ENCODE results near the gene PLP2.
"Not testable (repeated sequence)": the region's sequence is repeated elsewhere in the genome, so short reads cannot be mapped to it uniquely, and the experiment has no call there.

Gene PLP2

GRCh38 chrX:49171752-49172279, at the start of gene PLP2:
PLP2 (plus strand) TSS chrX:49171898; CDS start chrX:49172001, 103 bp downstream.
- FAIRE-seq: no peak

- no peak for FAIRE-seq
These were observed 49.2 kb upstream of the PLP2 start for GRCh38 chrX:49122499-49122898.

GRCh38 chrX:49127742-49128258, 43.9 kb upstream of the PLP2 start:
- FAIRE-seq: not testable (repeated sequence)

GRCh38 chrX:49129427-49129826, 42.3 kb upstream of the PLP2 start:
- no peak for FAIRE-seq

- not testable (repeated sequence) for FAIRE-seq
These were observed 39.4 kb upstream of the PLP2 start for GRCh38 chrX:49132275-49132674.

GRCh38 chrX:49133759-49134158, 37.9 kb upstream of the PLP2 start:
- no peak for FAIRE-seq

GRCh38 chrX:49137492-49137891, 34.2 kb upstream of the PLP2 start:
- FAIRE-seq: no peak

GRCh38 chrX:49139713-49140112, 32.0 kb upstream of the PLP2 start:
- no peak for FAIRE-seq

- FAIRE-seq: not testable (repeated sequence)
These were observed 29.4 kb upstream of the PLP2 start for GRCh38 chrX:49142264-49142663.

GRCh38 chrX:49143154-49143553, 28.5 kb upstream of the PLP2 start:
- FAIRE-seq: not testable (repeated sequence)

GRCh38 chrX:49147282-49147681, 24.4 kb upstream of the PLP2 start:
- FAIRE-seq: no peak

GRCh38 chrX:49147936-49148335, 23.8 kb upstream of the PLP2 start:
- FAIRE-seq: no peak

GRCh38 chrX:49148390-49149100, 23.2 kb upstream of the PLP2 start:
- not testable (repeated sequence) for FAIRE-seq

GRCh38 chrX:49149291-49149690, 22.4 kb upstream of the PLP2 start:
- FAIRE-seq: not testable (repeated sequence)

GRCh38 chrX:49153467-49153866, 18.2 kb upstream of the PLP2 start:
- FAIRE-seq: no peak

- no peak for FAIRE-seq
These were observed 16.3 kb upstream of the PLP2 start for GRCh38 chrX:49155243-49155899.

GRCh38 chrX:49155900-49156837, 15.5 kb upstream of the PLP2 start:
- FAIRE-seq: no peak

- no peak for FAIRE-seq
These were observed 14.5 kb upstream of the PLP2 start for GRCh38 chrX:49157194-49157593.

GRCh38 chrX:49160908-49161307, 10.8 kb upstream of the PLP2 start:
- FAIRE-seq: no peak

- FAIRE-seq: no peak
These were observed 10.1 kb upstream of the PLP2 start for GRCh38 chrX:49161632-49162031.

GRCh38 chrX:49162620-49163019, 9.1 kb upstream of the PLP2 start, which contains the start of gene MAGIX:
MAGIX (plus strand) TSS chrX:49162758; CDS start chrX:49162890, 132 bp downstream.
- FAIRE-seq: no peak

GRCh38 chrX:49163555-49164419, 7.9 kb upstream of the PLP2 start:
- FAIRE-seq: no peak
